NCI-H2227 treated with DMSO at 0.1 percent for 48 hours (cell line): ENCODE data around the gene NBEAL2.
"Not testable (repeated sequence)": the region's sequence is repeated elsewhere in the genome, so short reads cannot be mapped to it uniquely, and the experiment has no call there.

Experiments used
- DNase-seq: peaks from one replicate; lab custom pipeline; 2025; lab: John Stamatoyannopoulos, UW

The NBEAL2 gene

DNA sequence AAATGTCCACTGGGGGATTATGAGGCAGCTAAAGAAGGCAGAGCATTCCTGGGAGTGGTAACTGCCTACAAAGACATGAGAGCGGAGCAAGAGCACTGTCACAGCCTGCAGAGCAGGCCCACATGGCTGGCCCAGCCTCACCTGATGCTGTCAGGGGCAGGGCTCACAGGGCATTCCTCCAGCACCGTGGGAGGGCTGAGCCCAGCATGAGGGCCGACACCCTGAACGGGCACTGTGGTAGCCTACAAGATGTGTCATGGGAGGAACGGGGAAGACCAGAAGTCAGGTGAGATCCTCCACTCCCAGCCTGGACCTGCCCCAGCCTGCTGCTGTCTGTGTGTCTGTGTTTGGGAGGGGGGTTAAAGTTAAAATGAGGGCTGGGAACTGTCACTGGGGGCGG lies 33.0 kb upstream of the NBEAL2 start:
- no peak for DNase-seq

GRCh38 chr3:46946856-46947545 lies 32.5 kb upstream of the NBEAL2 start:
- no peak for DNase-seq

DNA sequence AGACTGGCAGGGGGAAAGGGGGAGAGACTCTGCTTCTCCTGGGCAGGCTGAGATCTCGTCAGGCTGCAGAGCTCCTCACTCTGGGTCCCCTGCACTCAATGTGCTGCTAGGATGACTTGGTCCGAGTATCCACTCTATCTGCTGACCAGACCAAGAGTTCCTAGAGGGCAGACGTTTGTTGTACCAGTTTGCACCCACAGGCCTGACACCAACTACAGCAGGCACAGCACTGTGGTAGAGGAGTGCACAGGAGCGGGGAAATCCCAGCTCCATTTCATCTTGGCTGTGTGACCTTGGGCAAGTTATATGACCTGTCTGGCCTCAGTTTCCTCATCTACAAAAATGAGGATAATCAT lies 31.9 kb upstream of the NBEAL2 start:
- no peak for DNase-seq

GRCh38 chr3:46947981-46948791 lies 31.3 kb upstream of the NBEAL2 start:
- no peak for DNase-seq

DNA sequence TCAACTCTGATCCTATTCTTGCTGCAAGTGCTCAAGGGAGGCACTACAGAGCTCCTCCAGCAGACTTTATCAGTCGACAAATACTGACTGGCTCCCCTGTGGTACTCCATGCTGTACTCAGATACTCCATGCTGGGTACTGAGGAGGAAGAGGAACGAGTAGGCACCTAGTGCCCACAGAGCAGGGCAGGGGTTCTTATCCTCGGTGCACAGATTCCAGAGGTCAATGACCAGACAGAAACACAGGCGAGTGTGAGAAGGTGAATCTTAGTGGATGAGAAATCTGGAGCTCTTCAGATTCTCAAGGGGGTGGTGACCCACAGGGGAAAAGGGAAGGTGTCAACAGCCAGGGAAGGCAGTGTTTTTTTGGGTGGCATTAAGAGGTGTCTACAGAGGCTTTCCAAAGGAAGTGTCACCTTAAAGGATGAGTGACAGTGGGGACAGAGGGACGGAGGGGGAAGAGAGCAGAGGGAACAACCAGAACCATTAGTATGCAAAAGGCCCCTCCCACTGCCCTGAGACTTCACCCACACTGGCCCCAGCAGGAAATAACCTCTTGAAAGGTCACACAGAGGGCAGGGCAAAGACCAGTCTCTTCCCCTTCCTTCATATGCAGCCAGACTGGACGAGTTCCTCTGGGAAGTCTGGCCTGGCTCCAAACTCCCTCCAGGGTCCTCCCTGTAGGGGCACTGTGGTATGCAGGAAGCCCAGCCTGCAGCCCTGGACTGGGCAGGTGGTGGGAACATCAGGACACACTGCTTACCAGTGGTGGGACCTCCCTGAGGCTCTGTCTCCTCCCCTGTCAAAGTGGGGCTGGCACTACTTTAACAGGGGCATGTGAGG lies 30.4 kb upstream of the NBEAL2 start:
- DNase-seq, result no peak

- DNase-seq, result no peak
Measured at GRCh38 chr3:46950177-46950576, 29.3 kb upstream of the NBEAL2 start.

DNA sequence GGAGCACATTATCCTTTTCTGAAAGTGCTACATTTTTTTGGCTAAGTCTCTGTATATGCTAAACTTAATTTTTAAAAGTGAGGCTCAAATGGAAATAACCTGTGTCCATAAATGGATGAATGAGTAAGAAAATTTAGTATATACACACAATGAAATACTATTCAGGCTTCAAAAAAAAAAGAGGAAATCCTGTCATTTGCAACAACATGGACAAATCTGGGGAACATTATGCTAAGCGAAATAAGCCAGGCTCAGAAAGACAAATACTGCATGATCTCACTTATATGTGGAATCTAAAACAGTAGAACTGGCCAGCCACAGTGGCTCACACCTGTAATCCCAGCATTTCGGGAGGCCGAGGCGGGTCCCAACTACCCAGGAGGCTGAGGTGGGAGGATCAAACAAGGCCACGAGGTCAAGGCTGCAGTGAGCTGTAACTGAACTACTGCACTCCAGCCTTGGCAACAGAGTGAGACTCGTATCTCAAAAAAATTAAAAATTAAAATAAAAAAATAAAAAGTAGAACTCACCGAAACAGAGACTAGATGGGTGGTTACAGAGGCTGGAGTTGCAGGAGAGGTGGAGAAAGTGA lies 28.7 kb upstream of the NBEAL2 start:
- no peak for DNase-seq

- no peak for DNase-seq
Measured at GRCh38 chr3:46952813-46953212, 26.7 kb upstream of the NBEAL2 start.

DNA sequence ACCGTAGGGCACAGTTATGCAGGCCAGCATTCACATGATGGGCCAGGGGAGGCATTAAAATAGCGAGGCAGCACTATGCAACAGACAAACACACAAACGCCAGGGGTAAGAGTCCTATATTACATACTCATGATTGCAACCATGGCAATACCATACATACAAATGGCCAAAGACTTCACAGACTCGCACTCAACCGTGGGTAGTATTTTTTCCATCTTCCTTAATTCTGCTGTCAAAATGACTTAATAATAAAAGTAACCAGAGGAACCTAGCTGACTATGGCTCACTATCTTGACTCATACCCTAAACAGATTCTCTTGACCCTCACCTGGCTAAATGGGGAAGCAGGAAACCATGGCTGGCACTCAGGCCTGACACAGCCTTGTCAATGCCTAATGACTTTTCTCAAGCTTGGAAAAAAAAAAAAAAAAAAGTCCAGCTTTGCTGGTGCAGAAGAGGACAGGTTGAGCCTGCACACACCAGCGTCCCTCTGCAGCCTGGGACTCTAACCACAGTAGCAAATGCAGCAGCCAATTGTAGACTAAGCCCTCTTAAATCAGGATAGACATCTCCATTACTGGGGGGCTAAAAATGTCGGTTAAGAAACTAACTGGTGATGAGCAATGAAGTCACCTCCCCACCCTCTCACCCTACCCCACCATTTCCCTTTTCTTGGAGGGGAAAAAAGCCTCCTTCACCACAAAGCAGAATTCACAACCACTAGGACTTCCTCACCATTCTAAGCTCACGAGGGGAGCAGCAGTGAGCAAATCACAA lies 26.0 kb upstream of the NBEAL2 start:
- no peak for DNase-seq

DNA sequence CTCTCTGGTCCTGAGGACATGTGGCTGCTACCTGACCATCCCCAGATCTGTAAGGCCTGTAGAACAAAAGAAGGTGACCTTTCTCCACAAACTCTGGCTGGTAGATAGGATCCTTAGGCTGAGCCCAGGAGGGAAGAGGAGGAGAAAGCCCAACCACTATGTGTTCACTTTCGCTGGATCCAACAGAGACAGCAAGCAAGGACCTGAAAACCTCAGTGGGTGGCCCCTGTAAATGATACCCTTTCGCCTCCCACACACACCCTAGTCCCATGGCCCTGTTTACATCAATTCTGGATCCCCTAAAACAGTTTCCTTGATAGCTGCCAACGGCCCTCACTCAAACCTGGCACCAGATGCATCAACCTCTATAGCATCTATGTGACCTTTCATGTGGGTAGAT lies 25.3 kb upstream of the NBEAL2 start:
- no peak for DNase-seq

GRCh38 chr3:46955157-46955556 lies 24.3 kb upstream of the NBEAL2 start:
- no peak for DNase-seq

DNA sequence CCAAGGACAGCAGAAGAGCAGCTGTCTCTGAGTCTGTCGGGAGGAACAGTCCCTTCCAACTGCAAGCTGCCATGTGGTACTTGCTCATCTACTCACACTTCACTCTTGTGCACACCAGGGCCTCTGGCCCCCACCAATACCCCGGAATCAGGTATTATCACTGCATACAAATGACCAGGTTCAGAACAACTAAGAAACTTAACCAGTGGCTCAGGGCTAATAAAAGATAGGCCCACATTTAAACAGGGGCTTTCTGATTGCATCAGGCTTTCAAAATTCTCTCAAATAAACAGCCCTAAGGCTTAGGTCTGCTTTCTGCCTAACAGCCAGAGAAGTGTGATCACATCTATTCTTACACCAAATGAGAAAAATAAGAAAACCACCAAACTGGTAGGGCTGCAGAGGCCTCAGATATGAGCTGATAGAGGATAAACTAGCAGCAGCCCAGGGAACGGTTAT lies 23.6 kb upstream of the NBEAL2 start:
- no peak for DNase-seq

DNA sequence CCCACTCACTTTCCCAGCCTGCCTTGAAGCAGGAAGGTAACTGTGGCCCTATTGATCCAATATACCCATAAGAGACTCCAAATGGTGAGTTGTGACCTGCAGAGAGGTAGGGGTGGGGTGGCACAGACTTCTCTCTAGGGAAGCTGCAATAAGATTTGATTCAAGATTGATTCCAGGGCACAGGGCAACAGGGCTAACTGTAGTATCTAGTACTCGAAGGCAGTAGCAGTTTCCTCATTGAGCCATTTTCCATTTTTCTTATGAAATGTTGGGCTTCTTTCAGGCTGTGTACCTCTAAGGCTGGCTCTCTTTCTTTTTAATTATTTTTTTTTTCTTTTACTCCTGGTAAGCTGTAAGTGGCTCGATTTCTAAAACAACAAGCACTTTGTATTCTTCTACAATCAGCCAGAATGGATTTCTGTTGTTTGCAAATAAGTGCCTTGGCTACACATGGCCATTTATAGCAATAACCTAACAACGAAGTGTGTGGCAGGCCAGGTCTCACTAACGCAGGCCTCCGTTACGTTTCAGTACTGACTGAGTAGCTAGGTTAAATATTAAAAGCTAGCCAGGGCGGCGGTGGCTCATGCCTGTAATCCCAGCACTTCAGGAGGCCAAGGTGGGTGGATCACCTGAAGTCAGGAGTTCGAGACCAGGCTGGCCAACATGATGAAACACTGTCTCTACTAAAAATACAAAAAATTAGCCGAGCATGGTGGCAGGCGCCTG lies 22.2 kb upstream of the NBEAL2 start:
- no peak for DNase-seq

DNA sequence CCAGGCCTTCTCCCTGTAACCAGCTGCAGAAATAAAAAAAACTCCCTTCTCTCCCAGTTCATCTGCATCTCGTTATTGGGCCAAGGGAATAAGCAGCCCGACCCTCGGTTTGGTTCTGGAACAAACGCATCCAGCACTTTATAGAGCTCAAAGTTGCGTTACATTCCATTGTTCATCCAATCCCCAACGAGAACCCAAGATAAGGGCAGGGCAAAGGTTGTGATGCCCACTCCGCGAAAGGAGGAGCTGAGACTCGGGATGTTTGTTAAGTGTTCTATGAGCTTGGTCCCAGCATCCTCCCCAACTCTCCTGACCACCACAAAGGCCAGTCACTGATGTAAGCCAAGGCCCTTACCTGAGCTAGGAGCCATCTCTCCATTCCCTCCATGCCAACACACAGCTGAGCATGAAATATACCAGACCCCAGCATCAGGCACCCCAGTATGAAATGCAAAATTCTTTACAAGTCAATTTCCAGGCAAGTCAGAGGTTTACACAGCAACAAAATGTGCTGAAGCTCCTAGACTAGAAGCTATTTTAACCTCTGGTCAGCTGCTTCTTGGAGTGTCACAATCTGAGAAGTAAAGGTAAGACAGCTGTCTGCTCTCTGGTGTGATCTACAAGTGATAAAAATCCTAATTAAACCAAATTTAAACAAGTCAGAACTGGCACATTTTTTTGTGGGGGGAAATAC lies 20.9 kb upstream of the NBEAL2 start:
- no peak for DNase-seq

DNA sequence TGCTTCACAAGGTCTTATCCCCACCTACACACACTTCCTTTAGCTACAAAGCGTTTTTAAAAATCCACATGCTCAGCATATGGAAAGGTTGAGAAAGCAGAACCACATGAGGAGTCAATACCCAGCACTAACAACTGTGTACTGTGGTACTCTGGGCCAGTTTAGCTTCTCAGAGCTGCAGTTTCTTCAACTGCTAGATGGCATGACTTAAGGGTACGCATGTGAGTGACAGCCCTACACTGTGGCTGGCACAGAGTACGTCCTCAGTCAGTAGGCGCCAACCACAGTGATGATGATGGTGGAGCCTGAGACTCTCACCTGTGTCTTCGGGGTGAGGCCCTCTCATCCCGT lies 20.3 kb upstream of the NBEAL2 start:
- no peak for DNase-seq

GRCh38 chr3:46960081-46960701 lies 19.3 kb upstream of the NBEAL2 start:
- no peak for DNase-seq

GRCh38 chr3:46960835-46961234 lies 18.6 kb upstream of the NBEAL2 start:
- no peak for DNase-seq

DNA sequence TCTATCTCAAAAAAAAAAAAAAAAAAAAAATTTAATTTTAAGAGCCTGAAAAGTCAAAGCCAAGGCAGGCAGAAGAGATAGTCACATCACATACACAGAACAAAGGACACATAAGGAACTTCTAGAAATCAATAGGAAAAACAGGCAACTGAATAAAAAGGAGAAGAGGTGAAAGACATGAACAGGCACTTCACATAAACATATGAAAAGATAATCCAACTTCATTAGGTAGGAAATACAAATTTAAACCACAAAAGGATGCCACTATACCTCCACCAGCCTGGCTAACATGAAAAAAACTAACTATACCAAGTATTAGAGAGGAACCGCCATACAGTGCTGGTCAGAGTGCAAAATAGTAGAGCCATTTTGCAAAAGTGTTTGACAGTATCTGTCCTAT lies 17.0 kb upstream of the NBEAL2 start:
- DNase-seq, result no peak

DNA sequence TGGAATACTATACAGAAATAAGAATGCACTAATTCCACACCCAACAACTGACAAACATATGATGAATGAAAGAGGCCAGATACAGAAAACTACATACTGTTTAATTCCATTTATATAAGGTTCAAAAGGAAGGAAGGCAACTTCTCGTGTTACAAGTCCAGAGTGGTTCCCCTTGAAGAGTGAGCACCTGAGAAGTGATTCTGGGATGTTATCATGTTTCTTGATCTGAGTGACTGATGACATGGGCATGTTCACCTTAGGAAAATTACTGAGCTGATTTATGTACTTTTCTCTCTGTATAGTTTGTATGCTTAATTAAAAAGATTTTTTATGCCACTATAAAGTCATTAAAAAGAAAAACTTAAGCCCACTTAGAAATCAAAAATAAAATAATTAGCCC lies 16.5 kb upstream of the NBEAL2 start:
- DNase-seq, result no peak

DNA sequence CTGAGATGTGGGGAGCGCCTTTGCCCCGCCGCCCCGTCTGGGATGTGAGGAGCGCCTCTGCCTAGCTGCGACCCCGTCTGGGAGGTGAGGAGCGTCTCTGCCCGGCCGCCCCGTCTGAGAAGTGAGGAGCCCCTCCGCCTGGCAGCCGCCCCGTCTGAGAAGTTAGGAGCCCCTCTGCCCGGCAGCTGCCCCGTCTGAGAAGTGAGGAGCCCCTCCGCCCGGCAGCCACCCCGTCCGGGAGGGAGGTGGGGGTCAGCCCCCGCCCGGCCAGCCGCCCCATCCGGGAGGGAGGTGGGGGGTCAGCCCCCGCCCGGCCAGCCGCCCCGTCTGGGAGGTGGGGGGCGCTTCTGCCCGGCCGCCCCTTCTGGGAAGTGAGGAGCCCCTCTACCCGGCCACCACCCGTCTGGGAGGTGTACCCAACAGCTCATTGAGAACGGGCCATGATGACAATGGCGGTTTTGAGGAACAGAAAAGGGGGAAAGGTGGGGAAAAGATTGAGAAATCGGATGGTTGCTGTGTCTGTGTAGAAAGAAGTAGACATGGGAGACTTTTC lies 15.4 kb upstream of the NBEAL2 start:
- not testable (repeated sequence) for DNase-seq
